NCI-H510A treated with DMSO at 0.1 percent for 48 hours (cell line): ENCODE data around the gene IFNA13.

Source experiments
- DNase-seq: peaks from one replicate; lab custom pipeline; 2025; lab: John Stamatoyannopoulos, UW

Gene IFNA13

GRCh38 chr9:21357479-21358460 is 10.1 kb downstream of the IFNA13 start:
- DNase-seq, result no peak

GRCh38 chr9:21350787-21351186 is 17.1 kb downstream of the IFNA13 start, which contains the start of gene IFNA6:
IFNA6 (minus strand) TSS chr9:21350887; CDS start chr9:21350887, 0 bp downstream.
- no peak for DNase-seq

GRCh38 chr9:21348430-21348970 is 19.4 kb downstream of the IFNA13 start:
- DNase-seq, result no peak

GRCh38 chr9:21340735-21341134 is 27.1 kb downstream of the IFNA13 start:
- DNase-seq, result no peak

GRCh38 chr9:21336457-21336856 is 31.4 kb downstream of the IFNA13 start:
- DNase-seq, result no peak

GRCh38 chr9:21334701-21335632 is 32.9 kb downstream of the IFNA13 start, which contains the start of gene KLHL9:
KLHL9 (minus strand) TSS chr9:21335404; CDS start chr9:21334859, 545 bp downstream.
- peak; percentile 67 for DNase-seq

- DNase-seq, result no peak
Observed at GRCh38 chr9:21333226-21333625, 34.6 kb downstream of the IFNA13 start.

GRCh38 chr9:21331676-21332402 is 36.0 kb downstream of the IFNA13 start:
- no peak for DNase-seq

DNA sequence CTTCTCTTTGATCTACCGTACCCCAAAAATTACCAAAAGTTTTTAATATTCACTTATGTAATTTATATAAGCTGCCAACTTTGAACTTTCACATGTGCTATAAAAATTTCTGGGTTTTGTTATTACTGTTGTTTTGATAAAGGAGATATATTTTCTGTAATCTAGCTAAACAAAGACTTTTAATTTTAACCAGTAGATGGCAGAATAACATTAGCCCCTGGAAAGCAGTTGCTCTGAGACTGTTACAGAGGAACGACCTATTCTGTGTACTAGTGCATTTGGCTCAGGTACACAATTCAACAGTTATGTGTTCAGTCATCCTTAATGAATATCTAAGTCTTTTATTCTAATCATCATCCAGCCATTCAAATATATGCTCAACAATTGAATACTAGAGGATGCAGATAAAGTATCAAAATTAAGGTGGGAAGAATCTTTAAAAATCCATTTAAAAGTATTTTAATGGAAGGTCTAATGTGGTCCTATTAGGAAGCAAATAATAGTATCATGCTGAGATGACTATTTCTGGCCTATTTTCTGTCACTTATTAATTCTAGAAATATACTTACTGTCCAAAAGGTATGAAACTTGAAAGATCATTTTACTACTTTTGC is 41.2 kb downstream of the IFNA13 start:
- DNase-seq, result peak; percentile 36

DNA sequence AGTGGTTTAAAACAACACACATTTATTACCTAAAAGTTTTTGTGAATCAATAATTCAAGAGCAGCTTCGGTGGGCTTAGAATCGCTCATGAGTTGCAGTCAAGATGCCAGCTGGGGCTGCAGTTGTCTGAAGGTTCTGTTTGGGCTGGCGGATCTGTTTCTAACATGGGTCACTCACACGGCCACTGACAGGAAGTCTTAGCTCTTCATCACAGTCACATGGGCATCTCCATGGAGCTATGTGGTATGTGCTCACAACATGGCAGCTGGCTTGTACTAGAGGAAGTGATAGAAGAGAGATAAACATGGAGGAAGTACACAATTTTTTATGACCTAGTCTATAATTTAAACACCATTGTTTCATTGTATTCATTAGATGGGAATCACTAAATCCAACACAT is 43.8 kb downstream of the IFNA13 start:
- no peak for DNase-seq

GRCh38 chr9:21322911-21323461 is 44.9 kb downstream of the IFNA13 start:
- no peak for DNase-seq

DNA sequence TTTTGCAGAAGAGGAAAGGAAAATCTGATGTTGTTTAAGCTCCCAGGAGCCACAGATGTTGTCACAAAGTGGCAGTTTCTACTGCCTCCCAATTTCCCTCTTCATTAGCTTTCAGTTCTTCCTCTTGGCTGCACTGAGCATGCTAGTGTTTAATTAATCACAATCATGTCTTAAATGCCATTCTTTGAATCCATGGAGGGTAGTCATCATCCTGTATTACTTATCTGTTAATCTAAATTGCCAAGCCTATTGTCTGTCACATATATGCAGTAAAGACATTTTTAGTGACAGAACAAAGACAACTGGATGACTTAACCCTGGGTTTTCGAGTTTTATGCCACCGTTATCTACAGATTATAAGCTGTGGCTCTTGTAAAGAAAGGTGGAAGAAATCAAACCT is 47.4 kb downstream of the IFNA13 start:
- no peak for DNase-seq

GRCh38 chr9:21317956-21318923 is 49.6 kb downstream of the IFNA13 start:
- peak; percentile 40 for DNase-seq
